Measurements from ENCODE around the gene LTBP4.
A peak's percentile ranks its signal among the peaks of the same experiment; 100 is the strongest.

Gene LTBP4

GRCh38 chr19:40603389-40604170, 2.4 kb downstream of the LTBP4 start (continued):
- TF ChIP-seq ZNF621 (tag by site-specific recombination; IDR thresholded peaks at IDR 0.05) = no peak
- TF ChIP-seq FEZF1 (tag by site-specific recombination; IDR thresholded peaks at IDR 0.05) = peak; percentile 5; the same call in 1 of the 2 replicates
- TF ChIP-seq ZNF423 (tag by site-specific recombination; IDR thresholded peaks at IDR 0.05) = peak; percentile 93
- TF ChIP-seq ZNF121 (tag by site-specific recombination; IDR thresholded peaks at IDR 0.05) = no peak
- peak; percentile 99 for TF ChIP-seq KLF9 (tag by site-specific recombination; IDR thresholded peaks at IDR 0.05; ENCODE audit: low read depth)
- peak; percentile 93 for TF ChIP-seq ZNF548 (tag by site-specific recombination; IDR thresholded peaks at IDR 0.05)
- TF ChIP-seq ZNF366 (tag by site-specific recombination; conservative IDR thresholded peaks at IDR 0.05) = peak; percentile 93
- peak; percentile 67 for TF ChIP-seq TSHZ1 (tag by site-specific recombination; IDR thresholded peaks at IDR 0.05; ENCODE audit: borderline replicate concordance)
- no peak for TF ChIP-seq MZF1 (tag by site-specific recombination; IDR thresholded peaks at IDR 0.05; ENCODE audit: borderline replicate concordance)
- peak; percentile 57; the same call in 1 of the 2 replicates for TF ChIP-seq REPIN1 (tag by site-specific recombination; IDR thresholded peaks at IDR 0.05; ENCODE audit: low read depth)
- no peak for TF ChIP-seq SETDB1 (IDR thresholded peaks at IDR 0.05; ENCODE audit: insufficient read length, low read length)
- TF ChIP-seq ZNF24 (tag by site-specific recombination; IDR thresholded peaks at IDR 0.05) = peak; percentile 91
- no peak for TF ChIP-seq ZNF23 (tag by site-specific recombination; IDR thresholded peaks at IDR 0.05; ENCODE audit: borderline replicate concordance)
- TF ChIP-seq ZNF280D (tag by site-specific recombination; IDR thresholded peaks at IDR 0.05) = no peak; the same call in 1 of the 2 replicates
- TF ChIP-seq ZNF37A (tag by site-specific recombination; IDR thresholded peaks at IDR 0.05) = no peak
- peak; percentile 77 for TF ChIP-seq REST (tag by site-specific recombination; IDR thresholded peaks at IDR 0.05)
- peak; percentile 100 for TF ChIP-seq ZIC2 (tag by site-specific recombination; IDR thresholded peaks at IDR 0.05)
- TF ChIP-seq ZSCAN5A (tag by site-specific recombination; IDR thresholded peaks at IDR 0.05) = no peak
- no peak for TF ChIP-seq ZNF280C (tag by site-specific recombination; IDR thresholded peaks at IDR 0.05)
- peak; percentile 100 for TF ChIP-seq SP3 (tag by site-specific recombination; IDR thresholded peaks at IDR 0.05)
- TF ChIP-seq ZNF837 (tag by site-specific recombination; IDR thresholded peaks at IDR 0.05) = no peak
- TF ChIP-seq ZNF146 (tag by site-specific recombination; IDR thresholded peaks at IDR 0.05) = no peak; the same call in 1 of the 2 replicates
- no peak for TF ChIP-seq YY2 (tag by site-specific recombination; IDR thresholded peaks at IDR 0.05)
- TF ChIP-seq ZNF610 (tag by site-specific recombination; IDR thresholded peaks at IDR 0.05; ENCODE audit: borderline replicate concordance) = 0 out of 2 replicates have a peak, but pooled peaks have one; percentile 36
- peak; percentile 97 for TF ChIP-seq ZNF341 (tag by site-specific recombination; IDR thresholded peaks at IDR 0.05; ENCODE audit: low read depth)
- TF ChIP-seq ZFP41 (tag by site-specific recombination; IDR thresholded peaks at IDR 0.05; ENCODE audit: borderline replicate concordance) = no peak
